HG02885 (cell line): ENCODE measurements around the gene GPX2.
A peak's percentile ranks its signal among the peaks of the same experiment; 100 is the strongest.
"Not testable (repeated sequence)": the region's sequence is repeated elsewhere in the genome, so short reads cannot be mapped to it uniquely, and the experiment has no call there.

Experiments
- ATAC-seq: cut with Tn5 transposase; IDR thresholded peaks from one replicate; pipeline ENCODE4 v1.9.1; 2021; ENCODE audit warnings: mild to moderate bottlenecking; ENCODE audit not compliant: unreplicated experiment, poor library complexity

GPX2 gene

DNA sequence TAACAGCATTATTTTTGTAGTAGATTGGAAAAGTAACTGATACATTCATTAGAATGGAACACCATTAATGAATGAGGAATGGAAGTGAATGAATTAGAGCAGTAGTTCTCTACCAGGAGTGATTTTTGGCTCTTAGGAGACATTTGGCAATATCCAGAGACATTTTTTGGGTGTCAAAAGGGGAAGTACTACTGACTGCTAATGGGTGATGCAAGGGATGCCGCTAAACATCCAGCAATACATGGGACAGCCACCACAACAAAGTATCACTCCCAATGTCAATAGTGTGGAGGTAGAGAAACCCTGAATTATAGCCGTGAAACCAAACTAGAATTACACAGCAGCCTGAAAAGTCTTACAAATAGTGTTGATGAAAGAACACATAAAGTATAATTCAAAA, 26.7 kb downstream of the GPX2 start:
- no peak for ATAC-seq

- no peak for ATAC-seq
Observed at GRCh38 chr14:64915029-64915424, 27.5 kb downstream of the GPX2 start.

GRCh38 chr14:64914237-64915028, 28.1 kb downstream of the GPX2 start, which contains the start of gene CHURC1:
CHURC1 (plus strand) TSS chr14:64914455; CDS start chr14:64914496, 41 bp downstream.
- ATAC-seq, result peak; percentile 98

DNA sequence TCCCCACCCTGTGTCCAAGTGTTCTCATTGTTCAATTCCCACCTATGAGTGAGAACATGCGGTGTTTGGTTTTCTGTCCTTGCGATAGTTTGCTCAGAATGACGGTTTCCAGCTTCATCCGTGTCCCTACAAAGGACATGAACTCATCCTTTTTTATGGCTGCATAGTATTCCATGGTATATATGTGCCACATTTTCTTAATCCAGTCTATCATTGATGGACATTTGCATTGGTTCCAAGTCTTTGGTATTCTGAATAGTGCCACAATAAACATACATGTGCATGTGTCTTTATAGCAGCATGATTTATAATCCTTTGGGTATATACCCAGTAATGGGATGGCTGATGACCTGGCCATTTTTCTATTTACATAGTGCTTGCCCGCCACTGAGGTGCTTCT, 29.1 kb downstream of the GPX2 start:
- not testable (repeated sequence) for ATAC-seq

- no peak for ATAC-seq
Observed at GRCh38 chr14:64912261-64912660, 30.3 kb downstream of the GPX2 start.

GRCh38 chr14:64910847-64911495, 31.6 kb downstream of the GPX2 start:
- no peak for ATAC-seq

DNA sequence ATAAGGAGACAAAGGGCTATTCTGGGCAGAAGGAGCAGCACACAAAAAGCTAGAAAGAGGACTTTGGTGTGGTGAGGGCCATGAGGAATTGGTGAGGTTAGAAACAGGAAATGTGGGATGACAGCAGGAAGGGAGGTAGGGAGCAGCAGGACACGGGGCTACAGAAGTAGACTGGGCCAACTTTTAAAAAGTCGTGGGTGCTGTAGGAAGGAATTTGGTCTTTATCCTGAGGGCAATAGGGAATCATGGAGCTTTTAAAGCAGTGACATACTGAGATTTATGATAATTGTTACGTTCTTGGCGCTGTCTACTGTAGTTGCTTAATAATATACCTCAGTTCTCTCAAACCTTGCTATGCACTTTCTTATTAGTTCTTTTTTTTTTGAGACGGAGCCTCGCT, 36.5 kb downstream of the GPX2 start:
- ATAC-seq, result no peak

DNA sequence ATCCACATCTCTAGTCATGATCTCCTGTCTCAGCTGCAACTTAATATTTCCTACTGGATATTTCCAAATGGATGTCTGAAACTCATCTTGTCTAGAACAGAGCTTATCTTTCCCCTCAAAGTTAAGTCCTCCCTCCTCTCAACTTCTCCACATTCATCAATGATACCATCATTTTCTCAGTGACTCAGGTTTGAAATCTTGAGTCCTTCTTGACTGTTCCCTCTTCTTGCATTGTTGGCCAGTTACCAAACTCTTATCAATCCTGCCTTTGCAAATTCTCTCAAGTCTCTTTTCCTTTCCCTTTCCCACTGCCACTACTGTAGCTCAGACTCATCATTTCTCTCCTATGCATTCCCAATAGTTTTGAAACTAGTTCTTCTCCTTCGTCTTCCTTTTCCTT, 42.6 kb downstream of the GPX2 start:
- ATAC-seq, result no peak

- no peak for ATAC-seq
Observed at GRCh38 chr14:64891839-64892375, 50.6 kb downstream of the GPX2 start.

DNA sequence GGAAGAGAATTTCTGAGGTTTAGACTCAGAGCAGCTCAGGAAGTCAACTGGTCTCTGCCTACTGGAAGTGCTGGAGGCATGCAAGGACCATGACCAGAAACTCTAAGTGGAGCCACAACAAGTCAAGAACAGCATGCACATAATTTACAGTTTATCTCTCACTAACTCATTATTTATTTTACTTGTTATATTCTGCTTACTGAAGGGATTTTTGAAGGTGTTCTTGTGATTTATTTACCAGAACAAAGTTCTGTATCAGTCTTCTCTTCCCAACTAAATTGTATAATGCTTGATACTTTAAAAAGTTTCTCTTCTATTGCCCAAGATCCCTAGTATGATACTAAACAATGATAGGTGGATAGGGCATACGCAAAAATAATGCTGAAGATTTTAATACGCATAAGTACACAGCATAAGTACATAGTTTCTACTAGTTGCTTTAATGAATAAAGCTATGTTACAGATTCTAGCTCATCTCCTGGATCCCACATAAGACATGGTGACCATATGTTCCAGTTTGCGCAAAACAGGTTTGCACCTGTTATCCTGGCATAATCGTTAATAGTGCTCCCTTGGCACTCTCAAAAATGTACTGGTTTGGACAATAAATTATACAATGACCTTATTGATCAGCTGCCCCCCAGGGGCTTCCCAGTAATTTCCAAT, 51.2 kb downstream of the GPX2 start:
- ATAC-seq, result no peak

- ATAC-seq, result no peak
Observed at GRCh38 chr14:64889352-64889751, 53.2 kb downstream of the GPX2 start.
